Activated CD8-positive, alpha-beta memory T cell treated with anti-CD3 and anti-CD28 coated beads, Interleukin-2, amount 50 U/mL, for 1 hour (primary cell): ENCODE measurements around the gene PTF1A.
"Not testable (repeated sequence)": the region's sequence is repeated elsewhere in the genome, so short reads cannot be mapped to it uniquely, and the experiment has no call there.

Experiments
- DNase-seq: peaks from one replicate; pipeline ENCODE4 v3.0.0-alpha.2; 2020; ENCODE audit errors: extremely low read depth

Gene PTF1A

DNA sequence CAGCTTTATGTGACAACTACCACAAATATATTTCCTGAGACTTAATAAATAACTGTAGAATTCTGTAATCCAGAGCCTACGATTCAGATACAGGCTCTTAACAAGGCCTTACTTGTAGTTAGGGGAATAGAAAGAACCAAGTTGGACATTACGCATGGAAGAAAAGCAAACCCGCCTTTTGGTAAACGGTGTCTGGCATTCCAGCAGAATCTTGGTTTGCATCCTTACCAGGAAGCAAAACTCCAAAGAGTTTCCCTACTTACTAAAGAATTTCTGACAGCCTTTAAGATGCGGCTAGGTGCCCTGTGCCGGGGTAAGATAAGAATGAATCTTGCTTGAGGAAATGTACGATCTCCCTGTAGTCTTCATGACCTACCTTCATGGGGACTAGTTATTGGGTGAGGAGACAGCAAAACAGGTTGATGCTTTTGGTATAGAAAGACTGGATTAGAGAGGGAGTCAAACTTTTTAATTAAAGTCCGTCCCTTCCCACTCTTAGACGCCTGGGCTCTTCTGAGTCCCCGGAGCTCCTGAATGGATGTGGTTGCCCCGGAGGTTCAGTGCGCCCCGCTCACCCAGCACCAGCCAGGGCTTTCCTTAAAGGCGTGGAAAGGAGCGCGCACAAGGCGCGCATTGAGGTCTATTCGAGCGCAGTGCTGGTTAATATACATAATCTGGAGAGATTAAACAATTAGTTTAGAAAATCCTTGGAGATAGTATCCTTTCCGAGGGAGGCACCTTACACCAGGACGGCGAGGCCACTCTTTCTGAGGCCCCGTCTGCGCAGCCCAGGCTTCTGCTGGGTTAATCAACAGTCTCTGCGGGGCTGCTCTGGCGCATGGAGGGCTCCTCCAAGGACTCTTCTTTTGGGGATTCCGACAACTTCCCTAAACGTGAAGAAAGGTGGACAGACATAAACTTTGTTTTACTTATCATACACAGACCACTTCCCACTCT is 11.5 kb downstream of the PTF1A start:
- no peak for DNase-seq

DNA sequence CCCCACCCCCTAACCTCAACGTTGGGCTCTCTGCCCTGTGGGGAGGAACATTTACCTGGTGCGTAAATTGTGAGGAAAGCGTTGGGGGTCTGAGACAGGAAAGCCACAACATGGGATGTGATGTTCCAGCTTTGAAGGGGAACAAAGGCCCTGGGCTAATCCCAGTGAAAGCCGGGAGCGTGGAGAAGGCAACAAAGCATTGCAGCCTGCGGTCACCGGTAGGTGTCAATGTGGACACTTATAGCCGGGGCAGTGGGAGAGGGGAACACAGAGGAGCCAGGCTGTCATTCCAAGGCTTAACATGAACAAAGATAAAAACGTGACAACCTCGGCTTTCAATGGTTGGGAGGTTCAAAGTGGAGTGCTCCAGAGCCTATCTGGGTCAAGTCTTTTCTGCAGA is 12.7 kb downstream of the PTF1A start:
- DNase-seq: no peak

DNA sequence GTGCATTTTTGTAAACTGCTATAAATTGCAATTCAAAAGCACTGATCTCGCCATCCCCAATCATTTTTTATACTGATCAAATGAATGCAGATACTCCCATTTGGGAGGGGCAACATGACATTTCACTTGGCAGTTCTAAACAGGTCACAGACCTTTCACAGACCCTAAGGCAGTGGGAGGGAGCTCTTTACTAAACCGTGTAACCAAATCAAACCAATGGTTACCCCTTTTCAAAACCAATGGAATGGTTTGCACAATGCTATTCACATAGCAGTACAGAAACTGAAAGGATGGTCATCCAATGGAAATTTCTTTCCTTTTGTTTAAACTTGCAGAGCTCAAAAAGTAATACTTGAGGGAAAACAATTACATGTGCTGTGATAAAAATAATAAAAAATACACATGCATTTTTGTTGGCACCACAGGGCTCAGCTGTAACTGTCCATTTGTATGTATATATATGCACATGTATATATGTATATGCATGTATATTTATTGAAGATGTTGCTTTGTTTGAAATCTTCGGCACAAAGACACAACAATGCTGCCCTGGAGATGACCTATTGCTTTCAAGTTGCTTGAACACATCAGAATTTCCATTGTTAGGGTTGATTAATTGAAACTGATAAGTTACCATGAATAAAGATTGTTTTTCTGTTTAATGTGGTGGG is 14.0 kb downstream of the PTF1A start:
- DNase-seq: no peak

DNA sequence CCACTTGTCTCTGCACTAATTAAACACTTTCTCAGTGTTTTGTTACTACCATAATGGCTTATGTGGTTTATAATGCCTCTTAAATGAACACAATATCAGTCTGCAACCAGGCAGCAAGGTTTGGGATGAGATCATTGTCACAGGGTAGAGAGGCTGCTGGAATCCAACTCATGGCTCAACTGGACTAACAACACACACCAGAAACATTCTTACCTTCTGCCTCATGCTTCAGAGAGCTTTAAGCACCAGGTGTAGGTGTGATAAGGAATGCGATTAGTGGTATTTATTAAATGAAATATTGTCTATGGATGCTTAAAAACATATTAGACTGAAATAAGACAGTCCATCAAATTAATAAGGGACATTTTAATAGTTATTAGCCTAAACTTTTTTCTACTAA is 25.4 kb downstream of the PTF1A start:
- DNase-seq: no peak

DNA sequence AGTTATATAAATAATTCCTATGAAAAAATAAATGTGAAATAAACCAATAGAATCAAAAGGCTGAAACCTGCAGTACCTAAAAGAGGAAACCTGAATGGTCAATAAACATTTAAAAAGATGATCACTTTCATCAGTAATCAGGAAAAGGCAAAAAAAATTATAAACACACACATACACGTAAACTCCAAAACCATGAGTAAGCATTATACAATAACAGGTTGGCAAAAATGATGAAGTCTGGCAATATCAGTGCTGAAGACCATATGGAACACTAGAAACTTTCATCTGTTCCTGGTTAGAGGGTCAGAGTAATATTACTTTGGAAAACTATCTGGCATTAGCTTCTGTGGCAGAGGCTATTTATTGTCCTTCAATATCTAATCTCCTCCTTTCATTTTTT is 38.5 kb downstream of the PTF1A start:
- no peak for DNase-seq

DNA sequence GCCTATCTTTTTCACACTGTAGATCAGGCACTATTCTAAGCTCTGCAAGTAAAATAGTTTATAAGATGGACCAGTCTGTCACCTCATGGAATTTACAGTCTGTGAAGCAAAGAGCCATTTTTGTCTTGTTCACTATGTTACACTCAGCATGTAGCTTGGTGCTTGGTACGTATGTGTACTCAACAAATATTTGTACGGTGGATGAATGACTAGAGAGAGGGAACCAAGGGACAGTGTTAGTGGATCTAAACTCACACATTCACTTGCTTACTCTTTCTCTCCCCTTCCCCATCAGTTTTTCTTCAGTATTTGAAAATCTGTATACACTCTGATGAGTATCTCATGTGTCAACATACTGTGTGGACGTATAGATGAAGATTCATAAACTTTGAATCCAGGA is 45.9 kb downstream of the PTF1A start:
- DNase-seq: no peak

DNA sequence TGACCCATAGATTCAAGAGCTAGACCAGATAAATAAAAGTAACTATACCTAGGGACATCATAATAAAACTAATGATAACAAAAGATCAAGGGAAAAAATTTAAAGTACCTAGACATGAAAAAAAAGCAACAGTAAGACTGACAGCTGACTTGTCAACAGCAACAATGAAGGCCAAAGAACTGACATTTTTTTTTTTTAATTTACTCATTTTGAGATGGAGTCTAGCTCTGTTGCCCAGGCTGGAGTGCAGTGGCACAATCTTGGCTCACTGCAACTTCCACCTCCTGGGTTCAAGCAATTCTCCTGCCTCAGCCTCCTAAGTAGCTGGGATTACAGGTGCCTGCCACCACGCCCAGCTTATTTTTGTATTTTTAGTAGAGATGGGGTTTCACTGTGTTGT is 49.7 kb downstream of the PTF1A start:
- DNase-seq: not testable (repeated sequence)
